Glomerular visceral epithelial cell (primary cell): Measurements from ENCODE around the gene C17orf67.

ENCODE experiments used
- DNase-seq: peaks from one replicate; pipeline ENCODE4 v3.0.0-alpha.2; 2016; ENCODE audit errors: extremely low spot score

Gene C17orf67

GRCh38 chr17:56833057-56833808, 487 bp downstream of the C17orf67 start:
- DNase-seq = peak; percentile 56

- no peak for DNase-seq
Observed at GRCh38 chr17:56832446-56832845, 1.3 kb downstream of the C17orf67 start.

GRCh38 chr17:56831369-56832095, 2.2 kb downstream of the C17orf67 start:
- peak; percentile 69 for DNase-seq

- no peak for DNase-seq
Observed at GRCh38 chr17:56830726-56831368, 2.9 kb downstream of the C17orf67 start.

- no peak for DNase-seq
Observed at GRCh38 chr17:56826611-56827414, 6.9 kb downstream of the C17orf67 start.

- peak; percentile 65 for DNase-seq
Observed at GRCh38 chr17:56824503-56824902, 9.2 kb downstream of the C17orf67 start.

GRCh38 chr17:56823848-56824247, 9.9 kb downstream of the C17orf67 start:
- no peak for DNase-seq

- DNase-seq = no peak
Observed at GRCh38 chr17:56822725-56823124, 11.0 kb downstream of the C17orf67 start.

- no peak for DNase-seq
Observed at GRCh38 chr17:56821847-56822534, 11.7 kb downstream of the C17orf67 start.

GRCh38 chr17:56820207-56820606, 13.5 kb downstream of the C17orf67 start:
- no peak for DNase-seq

- peak; percentile 85 for DNase-seq
Observed at GRCh38 chr17:56819431-56820145, 14.1 kb downstream of the C17orf67 start.

GRCh38 chr17:56819030-56819429, 14.7 kb downstream of the C17orf67 start:
- no peak for DNase-seq

- DNase-seq = no peak
Observed at GRCh38 chr17:56817066-56817465, 16.7 kb downstream of the C17orf67 start.

- DNase-seq = no peak
Observed at GRCh38 chr17:56815711-56816110, 18.0 kb downstream of the C17orf67 start.

- no peak for DNase-seq
Observed at GRCh38 chr17:56812901-56813388, 20.8 kb downstream of the C17orf67 start.

GRCh38 chr17:56810891-56811775, 22.6 kb downstream of the C17orf67 start:
- DNase-seq = no peak

- DNase-seq = no peak
Observed at GRCh38 chr17:56810343-56810742, 23.4 kb downstream of the C17orf67 start.

- no peak for DNase-seq
Observed at GRCh38 chr17:56809820-56810179, 23.9 kb downstream of the C17orf67 start.

GRCh38 chr17:56809106-56809819, 24.5 kb downstream of the C17orf67 start:
- no peak for DNase-seq
